ENCODE results near the gene CDH23. TPM values are rescaled to one million over a fixed set of nuclear protein-coding genes. Genes with fewer than 3 reads are reported as not detected.

Gene CDH23
- total RNA-seq, 1 experiment from 2014 or later = 7.8 TPM

- intact Hi-C loops (cut with micrococcal nuclease; ENCODE audit: unreplicated experiment) = no loop called here
- BruUV-seq (replicated peaks) = no TSS peak
- no peaks in the 10 kb centered on the region for H3K9me2 ChIP-seq (ENCODE audit: insufficient read depth)
- peaks cover 8% of the 10 kb centered on the region; the same call in 1 of the 2 replicates for H3K27me3 ChIP-seq (ENCODE audit: insufficient read depth, low read depth)
- H3K9me3 ChIP-seq (ENCODE audit: insufficient read depth, low read depth) = no peaks in the 10 kb centered on the region
- CTCF ChIA-PET = no interaction called here
- no peaks in the 10 kb centered on the region for H3K36me3 ChIP-seq (ENCODE audit: low read depth)
- no peaks in the 10 kb centered on the region for H4K20me1 ChIP-seq (ENCODE audit: insufficient read depth)
- no peak overlapping the region for H3K4me3 ChIP-seq
- H3F3A ChIP-seq (ENCODE audit: insufficient read depth, low read depth) = peaks cover 1% of the 10 kb centered on the region; the same call in 1 of the 2 replicates
- no peak for DNase-seq
- no peaks in the 10 kb centered on the region for H3K79me2 ChIP-seq (ENCODE audit: low read depth)
- H3K27ac ChIP-seq = no peak overlapping the region
- TF ChIP-seq CTCF (conservative IDR thresholded peaks at IDR 0.05) (no peak), EZH2 (IDR thresholded peaks at IDR 0.05; ENCODE audit: low read depth) (no peak)
- H3K4me2 ChIP-seq = no peak overlapping the region
- POLR2A ChIA-PET (ENCODE audit: unreplicated experiment) = no interaction called here
- no peak overlapping the region for H2AFZ ChIP-seq
- H3K4me1 ChIP-seq (replicated peaks; ENCODE audit: insufficient read depth) = peaks cover 8% of the 10 kb centered on the region
Measured at GRCh38 chr10:71401056-71401455, 4.3 kb downstream of the CDH23 start.

- Histone ChIP-seq H4K20me1 (ENCODE audit: insufficient read depth) (no peaks in the 10 kb centered on the region), H3K36me3 (ENCODE audit: low read depth) (no peaks in the 10 kb centered on the region), H3K27me3 (ENCODE audit: insufficient read depth, low read depth) (peaks cover 8% of the 10 kb centered on the region; the same call in 1 of the 2 replicates), H3K4me1 (replicated peaks; ENCODE audit: insufficient read depth) (peaks cover 8% of the 10 kb centered on the region), H2AFZ (no peak overlapping the region), H3K9me2 (ENCODE audit: insufficient read depth) (no peaks in the 10 kb centered on the region), H3K79me2 (ENCODE audit: low read depth) (no peaks in the 10 kb centered on the region), H3K4me2 (no peak overlapping the region), H3F3A (ENCODE audit: insufficient read depth, low read depth) (no peaks in the 10 kb centered on the region), H3K4me3 (no peak overlapping the region), H3K27ac (no peak overlapping the region), H3K9me3 (ENCODE audit: insufficient read depth, low read depth) (no peaks in the 10 kb centered on the region)
- intact Hi-C loops (cut with micrococcal nuclease; ENCODE audit: unreplicated experiment) = no loop called here
- TF ChIP-seq EZH2 (IDR thresholded peaks at IDR 0.05; ENCODE audit: low read depth) (no peak), CTCF (conservative IDR thresholded peaks at IDR 0.05) (no peak)
- BruUV-seq (replicated peaks) = no TSS peak
- ChIA-PET POLR2A (ENCODE audit: unreplicated experiment) (no interaction called here), CTCF (no interaction called here)
- no peak for DNase-seq
Measured at GRCh38 chr10:71402005-71402404, 5.3 kb downstream of the CDH23 start.

- Histone ChIP-seq H3K79me2 (ENCODE audit: low read depth) (no peaks in the 10 kb centered on the region), H3K9me2 (ENCODE audit: insufficient read depth) (no peaks in the 10 kb centered on the region), H3K9me3 (ENCODE audit: insufficient read depth, low read depth) (no peaks in the 10 kb centered on the region), H3K27ac (no peak overlapping the region), H3K4me3 (no peak overlapping the region), H3K4me2 (no peak overlapping the region), H2AFZ (no peak overlapping the region), H3K36me3 (ENCODE audit: low read depth) (no peaks in the 10 kb centered on the region), H4K20me1 (ENCODE audit: insufficient read depth) (no peaks in the 10 kb centered on the region), H3F3A (ENCODE audit: insufficient read depth, low read depth) (no peaks in the 10 kb centered on the region), H3K4me1 (replicated peaks; ENCODE audit: insufficient read depth) (no peaks in the 10 kb centered on the region), H3K27me3 (ENCODE audit: insufficient read depth, low read depth) (no peaks in the 10 kb centered on the region)
- BruUV-seq (replicated peaks) = no TSS peak
- POLR2A ChIA-PET (ENCODE audit: unreplicated experiment) = no interaction called here
- TF ChIP-seq CTCF (conservative IDR thresholded peaks at IDR 0.05) = no peak
- TF ChIP-seq EZH2 (IDR thresholded peaks at IDR 0.05; ENCODE audit: low read depth) = no peak
- DNase-seq = no peak
- CTCF ChIA-PET = no interaction called here
- intact Hi-C loops (cut with micrococcal nuclease; ENCODE audit: unreplicated experiment) = no loop called here
Measured at GRCh38 chr10:71404503-71405295, 8.0 kb downstream of the CDH23 start.
